Osteocyte (in vitro differentiated cells): ENCODE data around the gene AP3S2. TPM values are rescaled to one million over a fixed set of nuclear protein-coding genes. Genes with fewer than 3 reads are reported as not detected.
"Not testable (repeated sequence)": the region's sequence is repeated elsewhere in the genome, so short reads cannot be mapped to it uniquely, and the experiment has no call there.

ENCODE experiments used
- DNase-seq: peaks from one replicate; pipeline ENCODE4 v3.0.0; 2021; ENCODE audit warnings: mixed read lengths; ENCODE audit not compliant: unreplicated experiment; ENCODE audit errors: extremely low spot score
- H3K27ac Mint-ChIP-seq: one replicate; pipeline ENCODE4 v1.8.0; 2021; ENCODE audit warnings: mild to moderate bottlenecking, mixed read lengths; ENCODE audit not compliant: unreplicated experiment
- H3K27me3 Mint-ChIP-seq: one replicate; pipeline ENCODE4 v1.8.0; 2021; ENCODE audit warnings: mixed read lengths; ENCODE audit not compliant: unreplicated experiment
- H3K36me3 Mint-ChIP-seq: one replicate; pipeline ENCODE4 v1.8.0; 2021; ENCODE audit warnings: mixed read lengths; ENCODE audit not compliant: unreplicated experiment
- H3K4me1 Mint-ChIP-seq: one replicate; pipeline ENCODE4 v1.8.0; 2021; ENCODE audit warnings: mixed read lengths; ENCODE audit not compliant: unreplicated experiment
- H3K4me3 Mint-ChIP-seq: one replicate; pipeline ENCODE4 v1.8.0; 2021; ENCODE audit warnings: mild to moderate bottlenecking, moderate library complexity, mixed read lengths; ENCODE audit not compliant: unreplicated experiment
- H3K9me3 Mint-ChIP-seq: one replicate; pipeline ENCODE4 v1.8.0; 2021; ENCODE audit warnings: mixed read lengths; ENCODE audit not compliant: unreplicated experiment
- CTCF ChIP-seq: fragments of 200-600 bp; sonication (generic); IDR thresholded peaks from 2 replicates; pipeline ENCODE4 v1.5.0; 2021; ENCODE audit warnings: antibody characterized with exemption, mild to moderate bottlenecking, moderate library complexity
- total RNA-seq: library from RNA; stranded (reverse); gene quantifications from 2 replicates; pipeline ENCODE4 v1.2.1, GENCODE V29; 2021

AP3S2 gene
- total RNA-seq, 1 donor from 2014 or later = 26.9 TPM

GRCh38 chr15:89790206-89790605 is 103.6 kb downstream of the AP3S2 start:
- no peak for TF ChIP-seq CTCF
- peaks cover 22% of the 10 kb centered on the region for H3K4me1 Mint-ChIP-seq
- no peaks in the 10 kb centered on the region for H3K27me3 Mint-ChIP-seq
- H3K27ac Mint-ChIP-seq = no peak overlapping the region
- peaks cover 8% of the 10 kb centered on the region for H3K9me3 Mint-ChIP-seq
- peaks cover 30% of the 10 kb centered on the region for H3K36me3 Mint-ChIP-seq
- no peak overlapping the region for H3K4me3 Mint-ChIP-seq
- DNase-seq = no peak

GRCh38 chr15:89788585-89788984 is 105.2 kb downstream of the AP3S2 start:
- H3K4me3 Mint-ChIP-seq, DNase-seq, H3K9me3 Mint-ChIP-seq, H3K27ac Mint-ChIP-seq, H3K27me3 Mint-ChIP-seq: not testable (repeated sequence)
- H3K36me3 Mint-ChIP-seq = peaks cover 32% of the 10 kb centered on the region
- H3K4me1 Mint-ChIP-seq = peaks cover 15% of the 10 kb centered on the region

- peaks cover 15% of the 10 kb centered on the region for H3K4me1 Mint-ChIP-seq
- no peak for DNase-seq
- no peak overlapping the region for H3K27ac Mint-ChIP-seq
- H3K36me3 Mint-ChIP-seq = peaks cover 32% of the 10 kb centered on the region
- no peaks in the 10 kb centered on the region for H3K27me3 Mint-ChIP-seq
- peaks cover 8% of the 10 kb centered on the region for H3K9me3 Mint-ChIP-seq
- no peak overlapping the region for H3K4me3 Mint-ChIP-seq
- no peak for TF ChIP-seq CTCF
These were observed 105.8 kb downstream of the AP3S2 start for GRCh38 chr15:89787944-89788343.

- Mint-ChIP-seq H3K9me3 (peaks cover 8% of the 10 kb centered on the region), H3K36me3 (peaks cover 22% of the 10 kb centered on the region), H3K27me3 (no peaks in the 10 kb centered on the region), H3K4me3 (no peak overlapping the region), H3K4me1 (peaks cover 25% of the 10 kb centered on the region), H3K27ac (peak overlapping the region; percentile 71)
- no peak for DNase-seq
- no peak for TF ChIP-seq CTCF
These were observed 108.0 kb downstream of the AP3S2 start for GRCh38 chr15:89785774-89786140.

- Mint-ChIP-seq H3K4me3 (no peak overlapping the region), H3K36me3 (peaks cover 20% of the 10 kb centered on the region), H3K27ac (peak overlapping the region; percentile 71), H3K4me1 (peaks cover 29% of the 10 kb centered on the region), H3K9me3 (peaks cover 8% of the 10 kb centered on the region), H3K27me3 (no peaks in the 10 kb centered on the region)
- DNase-seq = no peak
- no peak for TF ChIP-seq CTCF
These were observed 108.6 kb downstream of the AP3S2 start for GRCh38 chr15:89785064-89785773.

GRCh38 chr15:89784686-89784960 is 109.2 kb downstream of the AP3S2 start:
- H3K36me3 Mint-ChIP-seq = peaks cover 17% of the 10 kb centered on the region
- DNase-seq = no peak
- peaks cover 8% of the 10 kb centered on the region for H3K9me3 Mint-ChIP-seq
- no peak overlapping the region for H3K27ac Mint-ChIP-seq
- no peak for TF ChIP-seq CTCF
- peaks cover 29% of the 10 kb centered on the region for H3K4me1 Mint-ChIP-seq
- H3K27me3 Mint-ChIP-seq = no peaks in the 10 kb centered on the region
- no peak overlapping the region for H3K4me3 Mint-ChIP-seq
